B cell (primary cell): ENCODE data around the gene LMOD2.

ENCODE experiments used
- EZH2 ChIP-seq: IDR thresholded peaks from 2 replicates; pipeline ENCODE4 v1.6.1; 2012; ENCODE audit warnings: borderline replicate concordance, low read depth, mild to moderate bottlenecking, moderate library complexity, low read length; ENCODE audit not compliant: insufficient read depth, poor library complexity, severe bottlenecking
- TF ChIP-seq, protein P1 (sequence below): fragments of 200-600 bp; IDR thresholded peaks from one replicate; pipeline ENCODE4 v1.8.0; 2022; ENCODE audit warnings: antibody characterized with exemption, mild to moderate bottlenecking

GRCh38 chr7:123639631-123640030 lies 16.0 kb upstream of the LMOD2 start:
- TF ChIP-seq, protein P1, sequence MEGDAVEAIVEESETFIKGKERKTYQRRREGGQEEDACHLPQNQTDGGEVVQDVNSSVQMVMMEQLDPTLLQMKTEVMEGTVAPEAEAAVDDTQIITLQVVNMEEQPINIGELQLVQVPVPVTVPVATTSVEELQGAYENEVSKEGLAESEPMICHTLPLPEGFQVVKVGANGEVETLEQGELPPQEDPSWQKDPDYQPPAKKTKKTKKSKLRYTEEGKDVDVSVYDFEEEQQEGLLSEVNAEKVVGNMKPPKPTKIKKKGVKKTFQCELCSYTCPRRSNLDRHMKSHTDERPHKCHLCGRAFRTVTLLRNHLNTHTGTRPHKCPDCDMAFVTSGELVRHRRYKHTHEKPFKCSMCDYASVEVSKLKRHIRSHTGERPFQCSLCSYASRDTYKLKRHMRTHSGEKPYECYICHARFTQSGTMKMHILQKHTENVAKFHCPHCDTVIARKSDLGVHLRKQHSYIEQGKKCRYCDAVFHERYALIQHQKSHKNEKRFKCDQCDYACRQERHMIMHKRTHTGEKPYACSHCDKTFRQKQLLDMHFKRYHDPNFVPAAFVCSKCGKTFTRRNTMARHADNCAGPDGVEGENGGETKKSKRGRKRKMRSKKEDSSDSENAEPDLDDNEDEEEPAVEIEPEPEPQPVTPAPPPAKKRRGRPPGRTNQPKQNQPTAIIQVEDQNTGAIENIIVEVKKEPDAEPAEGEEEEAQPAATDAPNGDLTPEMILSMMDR, result no peak
- no peak for TF ChIP-seq EZH2
